Neuron (in vitro differentiated cells): ENCODE results near the gene CRACR2B.

Experiments used
- H2AFZ ChIP-seq: one replicate; pipeline ENCODE4 v1.6.1; 2013; ENCODE audit warnings: low read depth, mild to moderate bottlenecking, inconsistent platforms, low read length, moderate library complexity
- H3K27me3 ChIP-seq: one replicate; pipeline ENCODE4 v1.6.1; 2013; ENCODE audit warnings: low read length; ENCODE audit not compliant: insufficient read depth
- H3K36me3 ChIP-seq: one replicate; pipeline ENCODE4 v1.6.1; 2013; ENCODE audit warnings: low read length; ENCODE audit not compliant: insufficient read depth
- H3K4me1 ChIP-seq: one replicate; pipeline ENCODE4 v1.6.1; 2013; ENCODE audit warnings: low read length; ENCODE audit not compliant: insufficient read depth
- H3K4me3 ChIP-seq: 2 replicates; pipeline ENCODE4 v1.5.1; 2013; ENCODE audit warnings: mild to moderate bottlenecking, low read length, moderate library complexity
- H3K9me3 ChIP-seq: one replicate; pipeline ENCODE4 v1.6.1; 2013; ENCODE audit warnings: low read length

Gene CRACR2B

DNA sequence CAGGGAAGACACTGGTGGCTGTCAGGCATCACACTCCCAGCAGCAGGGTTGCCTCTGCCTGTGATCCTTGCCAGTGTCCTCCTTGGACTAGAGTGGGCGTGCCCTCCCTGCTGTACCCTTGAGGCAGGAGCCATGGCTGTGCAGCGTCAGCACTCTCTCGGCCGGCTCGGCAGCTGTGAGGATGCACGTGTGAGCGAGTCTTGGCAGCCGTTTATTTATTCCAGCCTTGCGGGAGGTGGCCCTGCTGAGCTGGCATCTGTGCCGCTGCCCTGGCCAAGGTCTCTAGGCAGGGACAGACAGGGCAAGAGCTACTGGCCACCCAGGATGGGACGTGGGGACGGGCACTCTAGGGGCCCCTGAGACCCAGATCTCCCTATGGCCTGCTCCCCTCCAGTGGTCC, 48.8 kb downstream of the CRACR2B start:
- no peak overlapping the region for H2AFZ ChIP-seq
- H3K4me1 ChIP-seq, result no peaks in the 10 kb centered on the region
- no peaks in the 10 kb centered on the region for H3K27me3 ChIP-seq
- no peak overlapping the region for H3K4me3 ChIP-seq
- no peaks in the 10 kb centered on the region for H3K9me3 ChIP-seq
- H3K36me3 ChIP-seq, result peaks cover 19% of the 10 kb centered on the region

DNA sequence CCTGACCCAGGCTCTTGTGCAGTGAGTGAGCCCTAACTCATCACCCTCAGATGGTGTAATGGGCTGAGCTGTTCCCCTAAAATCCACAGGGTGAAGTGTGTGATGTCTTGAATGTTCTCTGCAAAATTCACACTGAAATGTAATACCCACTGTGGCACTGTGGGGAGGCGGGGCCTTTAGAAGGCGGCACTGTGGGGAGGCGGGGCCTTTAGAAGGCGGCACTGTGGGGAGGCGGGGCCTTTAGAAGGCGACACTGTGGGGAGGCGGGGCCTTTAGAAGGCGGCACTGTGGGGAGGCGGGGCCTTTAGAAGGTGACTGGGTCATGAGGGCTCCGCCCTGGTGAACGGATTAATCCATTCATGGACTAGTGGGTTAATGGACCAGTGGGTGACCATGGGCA, 49.8 kb downstream of the CRACR2B start:
- H3K4me3 ChIP-seq, result no peak overlapping the region
- peaks cover 26% of the 10 kb centered on the region for H3K36me3 ChIP-seq
- H3K9me3 ChIP-seq, result no peaks in the 10 kb centered on the region
- H3K4me1 ChIP-seq, result no peaks in the 10 kb centered on the region
- no peaks in the 10 kb centered on the region for H3K27me3 ChIP-seq
- H2AFZ ChIP-seq, result no peak overlapping the region

DNA sequence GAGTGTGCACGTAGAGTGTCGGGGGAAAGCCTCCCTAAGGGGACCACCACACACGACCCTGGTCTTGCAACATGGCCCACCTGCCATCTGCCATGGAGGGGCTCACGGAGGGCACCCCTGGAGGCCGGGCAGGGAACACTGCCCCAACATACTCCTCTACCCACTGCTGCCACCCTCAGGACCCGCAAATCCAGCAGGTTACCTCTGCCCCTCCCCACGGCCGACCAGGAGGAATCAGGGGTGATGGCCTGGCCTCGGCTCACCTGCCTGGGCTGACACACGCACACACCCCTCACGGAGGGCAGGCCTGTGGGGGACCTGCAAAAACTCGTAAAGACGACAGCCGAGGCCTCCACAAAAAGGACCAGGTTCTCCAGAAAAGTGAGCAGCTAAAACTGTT, 52.7 kb downstream of the CRACR2B start:
- H3K27me3 ChIP-seq, result no peaks in the 10 kb centered on the region
- H3K9me3 ChIP-seq, result no peaks in the 10 kb centered on the region
- no peaks in the 10 kb centered on the region for H3K4me1 ChIP-seq
- H2AFZ ChIP-seq, result no peak overlapping the region
- peaks cover 37% of the 10 kb centered on the region for H3K36me3 ChIP-seq
- no peak overlapping the region for H3K4me3 ChIP-seq
